ENCODE measurements around the gene ANP32B.

ANP32B gene

GRCh38 chr9:97985058-97985861 lies 2.1 kb downstream of the ANP32B start:
- TF ChIP-seq CTCF (IDR thresholded peaks at IDR 0.05; ENCODE audit: insufficient read depth, low read length, missing control alignments): no peak
- no peak for DNase-seq (ENCODE audit: low read depth, low spot score)
- peak overlapping the region; percentile 84 for H3K4me3 ChIP-seq (ENCODE audit: low read depth, low read length)
- ChIA-PET CTCF (interaction anchor here (1.0 to 3.1 kb wide), 4 partner anchors 8 to 63 kb away, joined by 4 to 17 read pairs (median 4); partner anchors contain the start of gene TRMO), POLR2A (interaction anchor here (0.6 kb wide), 1 partner anchor 101 kb away, joined by 3 read pairs; no protein-coding TSS in a partner anchor)

GRCh38 chr9:97987487-97987886 lies 4.3 kb downstream of the ANP32B start:
- no peak for TF ChIP-seq CTCF (IDR thresholded peaks at IDR 0.05; ENCODE audit: insufficient read depth, low read length, missing control alignments)
- H3K4me3 ChIP-seq (ENCODE audit: low read depth, low read length): no peak overlapping the region
- ChIA-PET CTCF (interaction anchor here (0.8 to 1.4 kb wide), 3 partner anchors 10 to 65 kb away, joined by 3 to 4 read pairs (median 3); partner anchors contain the start of gene TRMO), POLR2A (no interaction called here)
- no peak for DNase-seq (ENCODE audit: low read depth, low spot score)

GRCh38 chr9:97990259-97990658 lies 7.1 kb downstream of the ANP32B start:
- peak; percentile 32 for TF ChIP-seq CTCF (IDR thresholded peaks at IDR 0.05; ENCODE audit: insufficient read depth, low read length, missing control alignments)
- ChIA-PET CTCF (interaction anchor here (0.6 to 2.3 kb wide), 5 partner anchors 9 to 68 kb away, joined by 3 to 7 read pairs (median 5); partner anchors contain the start of gene TRMO), POLR2A (interaction anchor here (0.7 kb wide), 1 partner anchor 45 kb away, joined by 3 read pairs; no protein-coding TSS in a partner anchor)
- H3K4me3 ChIP-seq (ENCODE audit: low read depth, low read length): no peak overlapping the region
- DNase-seq (ENCODE audit: low read depth, low spot score): peak; percentile 57

- H3K4me3 ChIP-seq (ENCODE audit: low read depth, low read length): no peak overlapping the region
- ChIA-PET POLR2A (interaction anchor here (0.6 kb wide), 1 partner anchor 88 kb away, joined by 3 read pairs; no protein-coding TSS in a partner anchor), CTCF (interaction anchor here (0.7 to 3.0 kb wide), 3 partner anchors 8 to 292 kb away, joined by 3 to 17 read pairs (median 3); partner anchors contain the start of gene ANP32B)
- no peak for TF ChIP-seq CTCF (IDR thresholded peaks at IDR 0.05; ENCODE audit: insufficient read depth, low read length, missing control alignments)
- no peak for DNase-seq (ENCODE audit: low read depth, low spot score)
Measured at GRCh38 chr9:97991818-97992217, 8.7 kb downstream of the ANP32B start.

- POLR2A ChIA-PET: no interaction called here
Measured at GRCh38 chr9:97992219-97992618, 9.1 kb downstream of the ANP32B start.

More at GRCh38 chr9:97992219-97992618, 9.1 kb downstream of the ANP32B start:
- DNase-seq (ENCODE audit: low read depth, low spot score): no peak
- no peak overlapping the region for H3K4me3 ChIP-seq (ENCODE audit: low read depth, low read length)
- no peak for TF ChIP-seq CTCF (IDR thresholded peaks at IDR 0.05; ENCODE audit: insufficient read depth, low read length, missing control alignments)
- CTCF ChIA-PET: interaction anchor here (0.7 to 3.0 kb wide), 4 partner anchors 8 to 292 kb away, joined by 3 to 17 read pairs (median 4); partner anchors contain the start of gene ANP32B
